GM19043 (cell line): Measurements from ENCODE around the gene GJA10.

Experiments
- ATAC-seq: cut with Tn5 transposase; IDR thresholded peaks from one replicate; pipeline ENCODE4 v1.9.1; 2021; ENCODE audit warnings: low read depth; ENCODE audit not compliant: unreplicated experiment

Gene GJA10

DNA sequence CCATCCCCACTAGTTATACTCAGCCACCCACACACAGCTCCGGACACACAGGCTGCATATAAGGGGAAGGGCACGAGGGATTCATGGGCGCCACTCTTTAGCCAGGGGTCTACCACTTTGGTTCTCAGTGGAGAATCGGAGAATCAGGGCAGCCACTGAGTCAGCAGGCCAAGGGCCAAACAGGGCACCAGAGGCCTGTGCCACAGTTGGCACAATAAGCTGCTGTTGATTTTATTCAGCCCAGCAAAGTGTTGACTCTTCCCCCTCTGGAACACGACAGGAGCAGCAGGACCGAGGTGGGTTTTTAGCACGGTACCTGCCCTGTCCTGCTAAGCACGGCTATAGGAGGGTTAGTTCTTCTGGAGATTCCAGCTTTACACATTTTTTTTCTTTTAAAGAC lies 48.3 kb downstream of the GJA10 start:
- ATAC-seq: no peak

DNA sequence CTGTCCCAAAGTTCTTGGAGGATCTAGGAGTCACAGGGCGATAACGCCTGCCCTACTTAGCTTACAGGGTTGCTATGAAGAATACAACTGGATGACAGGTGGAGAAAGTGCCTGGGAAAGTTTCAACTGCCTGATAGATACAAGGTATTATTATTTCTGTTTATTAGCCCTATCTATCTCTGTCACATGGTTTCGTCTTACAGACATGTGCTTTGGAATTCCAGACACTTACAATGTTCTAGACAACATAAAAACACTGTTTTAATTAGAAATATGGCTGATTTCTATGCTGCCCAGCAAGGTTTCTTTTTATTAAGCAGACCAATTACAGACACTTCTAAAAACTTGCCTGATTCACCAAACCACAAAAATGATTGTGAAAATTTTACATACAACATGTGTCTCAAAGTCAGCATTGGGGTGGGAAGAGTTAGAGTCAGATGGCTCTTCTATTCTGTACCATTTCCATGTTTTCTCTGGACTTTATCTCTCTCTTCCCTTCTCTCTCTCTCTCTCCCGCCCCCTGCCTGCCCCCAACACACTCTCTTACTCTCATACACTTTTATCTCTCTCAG lies 50.0 kb downstream of the GJA10 start:
- no peak for ATAC-seq

DNA sequence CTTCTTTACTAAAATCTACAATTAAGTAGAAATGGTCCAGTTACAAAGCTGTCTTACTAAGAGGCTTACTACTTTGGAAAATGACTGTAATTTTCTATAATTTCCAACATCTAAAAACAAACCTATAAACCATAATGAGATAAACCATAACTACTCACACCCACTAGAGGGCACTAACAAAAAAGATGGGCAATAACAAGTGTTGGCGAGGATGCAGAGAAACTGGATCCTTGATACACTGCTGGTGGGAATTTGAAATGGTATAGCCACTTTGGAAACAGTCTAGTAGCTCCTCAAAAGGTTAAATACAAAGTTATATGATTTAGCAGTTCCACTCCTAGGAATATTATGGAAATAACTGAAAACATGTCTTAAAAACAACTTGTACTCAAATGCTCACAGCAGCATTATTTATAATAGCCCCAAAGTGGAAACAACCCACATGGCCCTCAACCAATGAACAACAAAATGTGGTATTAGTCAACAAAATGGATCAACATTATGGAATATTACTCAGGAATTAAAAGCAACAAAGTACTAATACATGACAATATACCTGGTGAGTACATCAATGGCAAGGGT lies 50.6 kb downstream of the GJA10 start:
- ATAC-seq: no peak
